SU-DHL-6 (cell line): ENCODE results near the gene COQ2.

Experiments used
- EZH2phosphoT487 ChIP-seq: fragments of 200-600 bp; sonication (generic), shearing (Covaris generic); conservative IDR thresholded peaks from 2 replicates; pipeline ENCODE4 v1.6.1; 2018; ENCODE audit warnings: mild to moderate bottlenecking, antibody characterized with exemption, low read length, moderate library complexity, mixed read lengths
- TF ChIP-seq, protein P1 (sequence below): fragments of 200-600 bp; sonication (generic); IDR thresholded peaks from one replicate; pipeline ENCODE4 v1.5.1; 2017; ENCODE audit warnings: antibody characterized with exemption, mild to moderate bottlenecking, low read length, moderate library complexity; ENCODE audit not compliant: insufficient read depth, poor library complexity, severe bottlenecking

DNA sequence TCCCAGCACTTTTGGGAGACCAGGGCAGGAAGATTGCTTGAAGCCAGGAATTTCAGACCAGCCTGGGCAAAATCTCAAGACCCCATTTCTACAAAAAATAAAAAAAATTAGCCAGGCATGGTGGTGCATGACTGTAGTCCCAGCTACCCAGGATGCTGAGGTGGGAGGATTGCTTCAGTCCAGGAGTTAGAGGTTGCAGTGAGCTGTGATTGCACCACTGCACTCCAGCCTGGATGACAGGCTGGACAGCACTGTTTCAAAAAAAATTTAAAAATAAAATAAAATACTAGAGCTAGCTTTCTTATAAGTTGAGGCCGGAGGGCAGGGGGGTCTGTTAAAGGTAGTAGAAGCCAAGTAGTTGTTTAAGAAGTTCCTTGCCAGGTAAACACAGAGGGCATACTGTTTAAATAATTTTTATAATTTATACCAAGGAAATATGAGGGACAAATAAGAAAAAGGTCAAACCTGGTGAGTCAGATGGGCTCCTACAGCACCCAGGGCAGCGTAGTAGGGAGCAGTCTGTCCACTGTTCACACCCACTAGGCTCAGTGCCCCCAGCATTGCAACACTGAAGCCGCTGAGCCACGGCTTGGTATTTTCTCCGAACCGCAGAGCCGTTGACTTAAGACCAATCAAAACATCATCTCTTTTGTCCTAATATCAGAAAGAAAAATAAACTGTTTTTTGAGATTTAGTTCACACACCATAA is 17.3 kb downstream of the COQ2 start:
- TF ChIP-seq, protein P1, sequence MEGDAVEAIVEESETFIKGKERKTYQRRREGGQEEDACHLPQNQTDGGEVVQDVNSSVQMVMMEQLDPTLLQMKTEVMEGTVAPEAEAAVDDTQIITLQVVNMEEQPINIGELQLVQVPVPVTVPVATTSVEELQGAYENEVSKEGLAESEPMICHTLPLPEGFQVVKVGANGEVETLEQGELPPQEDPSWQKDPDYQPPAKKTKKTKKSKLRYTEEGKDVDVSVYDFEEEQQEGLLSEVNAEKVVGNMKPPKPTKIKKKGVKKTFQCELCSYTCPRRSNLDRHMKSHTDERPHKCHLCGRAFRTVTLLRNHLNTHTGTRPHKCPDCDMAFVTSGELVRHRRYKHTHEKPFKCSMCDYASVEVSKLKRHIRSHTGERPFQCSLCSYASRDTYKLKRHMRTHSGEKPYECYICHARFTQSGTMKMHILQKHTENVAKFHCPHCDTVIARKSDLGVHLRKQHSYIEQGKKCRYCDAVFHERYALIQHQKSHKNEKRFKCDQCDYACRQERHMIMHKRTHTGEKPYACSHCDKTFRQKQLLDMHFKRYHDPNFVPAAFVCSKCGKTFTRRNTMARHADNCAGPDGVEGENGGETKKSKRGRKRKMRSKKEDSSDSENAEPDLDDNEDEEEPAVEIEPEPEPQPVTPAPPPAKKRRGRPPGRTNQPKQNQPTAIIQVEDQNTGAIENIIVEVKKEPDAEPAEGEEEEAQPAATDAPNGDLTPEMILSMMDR = no peak
- TF ChIP-seq EZH2phosphoT487 = no peak
